Measurements from ENCODE around the gene ANKRD18B.
"Not testable (repeated sequence)": the region's sequence is repeated elsewhere in the genome, so short reads cannot be mapped to it uniquely, and the experiment has no call there.

Gene ANKRD18B

DNA sequence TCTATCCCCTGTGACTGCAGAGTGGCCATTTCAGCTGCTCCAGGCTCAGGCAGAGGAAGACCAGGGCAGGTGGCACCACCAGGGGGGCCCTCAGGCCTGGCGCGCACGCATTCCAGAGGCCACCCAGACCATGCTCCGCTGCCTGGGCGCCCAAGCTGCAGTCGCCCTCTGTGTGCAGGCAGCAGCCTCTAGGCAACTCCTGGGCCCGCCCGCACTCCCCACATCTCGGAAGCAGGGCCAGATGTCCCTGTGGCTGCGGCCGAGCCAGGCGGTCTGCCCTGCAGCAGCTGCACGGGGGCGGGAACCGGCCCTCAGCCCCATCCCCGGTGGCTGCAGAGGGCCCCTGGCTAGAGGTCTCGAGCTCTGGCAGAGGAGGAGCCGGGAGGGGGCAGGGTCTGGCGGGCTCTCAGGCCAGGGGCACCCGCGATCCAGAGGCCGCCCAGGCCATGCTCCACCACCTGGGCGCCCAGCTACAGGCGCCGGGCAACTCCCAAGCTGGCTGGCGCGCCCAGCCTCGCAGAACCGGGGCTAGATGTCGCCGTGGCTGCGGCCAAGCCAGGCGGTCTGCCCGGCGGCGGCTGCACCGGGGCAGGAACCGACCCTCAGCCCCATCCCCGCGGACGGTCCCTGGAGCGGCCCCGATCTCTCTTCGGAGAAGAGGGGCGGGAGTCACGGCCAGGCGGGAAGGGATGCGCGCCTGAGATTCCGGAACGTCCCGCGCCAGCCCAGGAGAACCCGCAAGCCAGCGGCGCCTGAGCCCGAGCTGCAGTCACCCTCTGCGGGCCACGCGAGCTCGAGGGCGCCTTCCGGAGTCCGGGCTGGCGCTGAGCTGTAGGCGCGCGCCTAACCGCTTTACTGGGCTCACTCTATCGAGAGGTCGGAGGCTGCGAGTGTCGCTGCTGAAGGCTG, at the start of gene ANKRD18B:
TSS of gene ANKRD18B (plus strand) at position 855 of the 909 bp plus-strand sequence. CDS start 239 bp downstream, outside the sequence.
- peak; percentile 71 for DNase-seq

DNA sequence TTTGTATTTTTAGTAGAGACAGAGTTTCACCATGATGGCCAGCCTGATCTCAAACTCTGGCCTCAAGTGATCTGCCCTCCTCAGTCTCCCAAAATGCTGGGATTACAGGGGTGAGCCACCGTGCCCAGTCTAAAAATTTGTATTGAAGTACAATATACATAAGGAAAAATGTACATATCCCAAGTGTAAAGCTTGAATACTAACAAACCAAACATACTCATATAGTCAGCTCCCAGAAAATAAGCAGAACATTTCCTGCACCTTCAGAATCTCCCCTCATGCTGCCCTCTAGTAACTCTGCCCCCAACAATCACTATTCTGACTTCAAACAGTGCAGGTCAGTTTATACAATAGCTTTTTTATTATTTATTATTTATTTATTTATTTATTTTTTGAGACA, 48.7 kb upstream of the ANKRD18B start:
- DNase-seq, result no peak

DNA sequence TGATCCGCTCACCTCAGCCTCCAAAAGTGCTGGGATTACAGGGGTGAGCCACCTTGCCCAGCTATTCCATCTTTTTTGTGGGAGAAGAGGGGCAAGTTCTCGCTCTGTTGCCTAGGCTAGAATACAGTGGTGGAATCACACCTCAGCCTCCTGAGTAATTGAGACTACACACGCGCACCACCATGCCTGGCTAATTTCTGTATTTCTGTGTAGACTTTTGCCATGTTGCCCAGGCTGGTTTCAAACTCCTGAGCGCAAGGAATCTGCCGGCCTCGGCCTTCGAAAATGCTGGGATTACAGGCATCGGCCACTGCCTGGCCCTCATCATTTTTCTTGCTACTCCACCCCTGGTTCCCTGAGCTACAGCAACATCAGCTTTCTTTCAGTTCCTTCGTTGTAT, 47.5 kb upstream of the ANKRD18B start:
- DNase-seq, result no peak

DNA sequence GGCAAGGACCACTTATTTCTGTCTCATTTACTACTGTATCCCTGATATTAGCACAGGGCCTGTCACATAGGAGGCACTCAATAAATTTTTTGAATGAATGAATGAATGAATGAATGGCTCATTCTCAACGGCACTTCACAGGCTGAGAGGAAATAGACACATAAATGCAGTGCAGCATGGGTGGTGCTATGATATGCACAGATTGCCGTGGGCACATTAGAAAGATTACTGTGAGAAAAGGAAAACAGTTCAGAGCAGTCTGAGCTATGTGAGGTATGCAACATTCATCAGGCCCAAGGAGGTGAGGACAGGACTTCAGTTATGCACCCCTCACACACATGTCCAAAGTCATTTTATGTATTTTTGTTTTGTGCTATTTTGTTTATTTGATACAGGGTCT, 43.9 kb upstream of the ANKRD18B start:
- no peak for DNase-seq

DNA sequence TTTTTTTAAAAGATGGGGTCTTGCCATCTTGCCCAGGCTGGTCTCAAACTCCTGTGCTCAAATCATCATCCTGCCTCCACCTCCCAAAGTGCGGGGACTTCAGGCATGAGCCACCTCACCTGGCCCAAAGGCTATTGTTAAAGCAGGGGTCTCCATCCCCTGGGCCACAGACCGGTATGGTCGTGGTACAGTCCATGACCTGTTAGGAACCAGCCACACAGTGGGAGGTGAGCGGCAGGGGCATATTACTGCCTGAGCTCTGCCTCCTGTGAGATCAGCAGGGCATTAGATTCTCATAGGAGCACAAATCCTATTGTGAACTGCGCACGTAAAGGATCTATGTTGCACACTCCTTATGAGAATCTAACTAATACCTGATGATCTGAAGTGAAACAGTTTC, 43.1 kb upstream of the ANKRD18B start:
- DNase-seq, result no peak

DNA sequence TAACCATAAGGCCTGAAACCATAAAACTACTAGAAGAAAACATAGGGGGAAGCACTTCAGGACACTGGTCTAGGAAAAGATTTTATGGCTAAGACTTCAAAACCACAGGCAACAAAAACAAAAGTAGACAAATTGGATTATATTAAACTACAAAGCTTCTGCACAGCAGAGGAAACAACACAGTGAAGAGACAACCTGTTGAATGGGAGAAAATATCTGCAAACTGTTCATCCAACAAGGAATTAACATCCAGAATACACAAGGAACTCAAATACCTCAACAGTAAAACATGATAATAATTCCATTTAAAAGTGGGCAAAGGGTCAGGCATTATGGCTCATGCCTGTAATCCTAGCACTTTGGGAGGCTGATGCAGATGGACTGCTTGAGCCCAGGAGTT, 38.7 kb upstream of the ANKRD18B start:
- DNase-seq, result not testable (repeated sequence)

DNA sequence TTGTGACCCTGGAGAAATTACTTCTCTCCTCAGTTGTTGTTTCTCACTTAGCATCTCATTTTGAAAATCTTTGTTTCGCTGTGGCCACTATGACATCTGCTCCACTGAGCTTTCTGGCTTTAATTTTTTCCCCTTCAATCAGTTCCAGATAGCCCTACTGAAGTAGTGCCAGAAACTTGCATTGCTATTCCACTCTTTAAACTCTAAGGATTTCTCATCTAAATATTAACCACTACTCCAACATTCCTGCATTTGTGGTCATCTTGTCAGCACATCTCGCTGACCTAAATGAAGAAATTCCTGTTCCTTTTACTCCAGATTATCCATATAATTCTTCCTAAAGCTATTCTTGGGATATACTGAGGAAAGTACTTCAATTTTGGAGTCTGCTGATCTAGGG, 35.0 kb upstream of the ANKRD18B start:
- DNase-seq, result no peak

DNA sequence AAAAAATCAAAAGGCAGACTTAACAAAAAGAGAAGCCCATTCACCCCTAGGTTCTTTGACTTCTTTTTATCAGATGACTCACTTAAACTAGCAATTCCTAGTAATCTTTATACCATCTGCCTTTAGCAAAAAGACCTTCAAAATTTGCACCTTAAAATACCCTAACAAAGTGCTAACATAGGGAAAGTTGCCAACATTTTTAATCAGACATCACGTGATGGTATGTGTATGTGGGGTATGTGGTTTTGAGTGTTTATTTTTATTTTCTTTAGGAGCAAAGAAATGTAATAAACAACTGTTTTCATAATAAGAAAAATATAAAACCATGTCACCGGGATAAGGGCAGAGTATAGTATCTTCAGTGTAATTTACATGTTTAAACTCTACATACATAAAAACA, 30.2 kb upstream of the ANKRD18B start:
- DNase-seq, result not testable (repeated sequence)

DNA sequence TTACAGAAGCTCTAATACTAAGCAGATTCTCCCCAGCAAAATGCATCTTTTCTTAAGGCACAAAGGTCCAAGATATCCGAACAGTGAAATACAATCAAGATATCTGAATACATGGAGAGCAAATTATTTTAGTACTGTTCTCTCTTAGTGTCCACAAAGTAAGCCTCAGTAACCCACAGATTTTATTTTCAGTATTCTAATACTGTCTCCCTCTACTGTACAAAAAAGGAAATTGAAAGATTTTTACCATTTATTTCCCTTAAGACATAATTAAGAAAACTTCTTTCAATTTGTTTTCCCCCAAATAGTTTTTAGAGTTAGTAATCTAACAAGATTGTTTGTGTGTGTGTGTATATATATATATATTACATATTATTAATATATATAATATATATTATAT, 25.7 kb upstream of the ANKRD18B start:
- DNase-seq, result no peak

DNA sequence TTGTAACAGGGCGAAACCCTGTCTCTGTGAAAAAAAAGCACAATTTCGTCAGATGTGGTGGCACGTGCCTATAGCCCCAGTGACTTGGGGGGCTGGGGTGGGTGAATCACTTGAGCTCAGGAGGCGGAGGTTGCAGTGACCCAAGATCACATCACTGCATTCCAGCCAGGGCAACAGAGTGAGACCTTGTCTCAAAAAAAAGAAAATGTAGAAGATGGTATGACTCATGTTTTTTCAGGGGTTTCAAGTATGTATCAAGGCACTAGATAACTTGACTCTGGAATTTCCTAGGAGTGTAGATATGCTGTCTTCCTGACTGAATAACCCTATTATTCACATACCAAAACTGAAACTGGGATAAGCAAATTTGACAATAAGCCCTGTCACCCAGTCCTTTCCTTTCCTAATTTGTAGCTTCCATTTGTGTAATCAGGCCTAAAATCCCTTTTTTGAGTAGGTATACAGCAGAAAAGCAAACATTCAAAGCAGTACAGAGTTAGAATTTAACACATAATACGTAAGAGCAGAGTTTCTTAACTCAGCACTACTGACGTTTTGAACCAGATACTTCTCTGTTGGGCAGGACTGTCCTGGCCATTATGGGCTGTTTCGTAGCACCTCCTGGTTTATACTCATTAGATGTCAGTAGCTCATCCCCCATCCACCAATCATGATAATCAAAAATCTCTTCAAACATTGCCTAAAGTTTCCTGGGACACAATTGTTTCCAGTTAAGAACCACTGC, 17.3 kb upstream of the ANKRD18B start:
- peak; percentile 41 for DNase-seq

DNA sequence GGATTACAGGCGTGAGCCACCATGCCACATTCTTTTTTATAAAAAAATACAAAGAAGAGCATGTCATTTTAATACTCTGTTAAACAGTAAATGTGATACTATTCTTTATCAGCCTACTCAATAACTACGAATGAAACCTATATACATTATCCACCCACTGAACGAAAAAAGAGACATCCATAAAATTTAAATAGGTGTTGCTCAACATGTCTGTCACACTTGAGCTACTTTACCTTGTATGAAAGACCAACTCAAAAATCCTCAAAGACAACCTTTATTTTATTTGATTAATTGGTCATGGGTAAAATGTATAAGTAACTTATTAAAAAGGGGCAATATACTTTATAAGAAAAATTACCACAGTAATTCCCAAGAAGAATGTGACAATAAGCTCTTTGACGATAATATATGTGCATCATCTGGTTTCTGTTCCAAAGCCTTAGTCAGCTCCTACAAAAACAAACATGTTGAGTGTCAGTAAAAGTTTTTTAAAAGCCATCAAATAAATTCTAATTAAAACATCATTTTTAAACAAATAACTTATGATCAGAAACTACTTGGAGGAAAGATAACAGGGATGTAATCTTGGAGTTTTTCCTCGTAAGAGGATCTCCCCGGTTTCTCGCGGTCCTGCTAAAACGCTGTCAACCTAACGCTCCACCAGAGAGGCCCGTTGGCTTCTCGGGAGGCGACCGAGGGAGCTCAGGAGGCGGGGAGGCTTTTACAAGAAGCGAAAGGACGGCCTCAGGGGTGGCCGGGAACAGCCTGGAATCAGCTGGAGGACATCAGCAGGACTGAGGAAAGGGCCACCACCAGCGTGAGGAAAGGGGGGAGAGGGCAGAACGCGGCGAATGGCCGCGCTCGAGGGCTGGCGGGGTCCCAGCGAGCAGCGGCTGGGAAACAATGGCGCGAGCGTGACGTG, 13.5 kb upstream of the ANKRD18B start:
- DNase-seq, result peak; percentile 59

DNA sequence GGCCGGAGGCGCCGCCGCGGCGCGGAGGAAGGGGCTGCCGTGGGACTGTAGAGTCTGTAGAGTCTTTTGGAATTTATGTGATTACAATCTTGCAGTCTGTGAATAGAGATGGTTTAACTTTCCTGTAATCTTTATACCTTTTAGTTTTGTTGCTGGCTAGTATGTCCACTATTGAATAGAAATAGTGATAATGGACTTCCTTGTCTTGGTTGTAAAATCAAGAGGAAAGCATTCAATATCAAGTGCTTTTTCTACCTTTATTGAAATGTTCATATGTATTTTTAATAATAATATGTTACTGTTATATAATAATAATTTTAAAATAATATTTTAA, 12.9 kb upstream of the ANKRD18B start:
- not testable (repeated sequence) for DNase-seq

DNA sequence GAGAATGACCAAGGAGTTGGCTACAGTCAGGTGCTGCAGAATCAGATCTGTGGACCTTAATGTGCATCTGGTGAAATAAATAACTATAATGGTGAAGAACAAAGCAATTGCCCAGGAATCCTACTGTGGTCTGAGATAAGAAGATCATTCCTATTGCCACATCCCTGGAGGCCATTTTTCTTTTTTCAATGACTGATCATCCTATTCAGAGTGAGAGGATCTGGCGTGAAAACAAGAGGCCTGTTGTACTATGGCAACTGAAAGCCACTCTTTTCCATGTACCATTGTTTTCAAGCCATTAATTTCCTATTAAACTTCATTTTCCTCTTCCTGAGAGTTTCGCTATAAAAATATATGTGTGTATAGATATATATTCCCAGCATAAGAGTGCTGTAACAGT, 11.5 kb upstream of the ANKRD18B start:
- DNase-seq, result not testable (repeated sequence)

DNA sequence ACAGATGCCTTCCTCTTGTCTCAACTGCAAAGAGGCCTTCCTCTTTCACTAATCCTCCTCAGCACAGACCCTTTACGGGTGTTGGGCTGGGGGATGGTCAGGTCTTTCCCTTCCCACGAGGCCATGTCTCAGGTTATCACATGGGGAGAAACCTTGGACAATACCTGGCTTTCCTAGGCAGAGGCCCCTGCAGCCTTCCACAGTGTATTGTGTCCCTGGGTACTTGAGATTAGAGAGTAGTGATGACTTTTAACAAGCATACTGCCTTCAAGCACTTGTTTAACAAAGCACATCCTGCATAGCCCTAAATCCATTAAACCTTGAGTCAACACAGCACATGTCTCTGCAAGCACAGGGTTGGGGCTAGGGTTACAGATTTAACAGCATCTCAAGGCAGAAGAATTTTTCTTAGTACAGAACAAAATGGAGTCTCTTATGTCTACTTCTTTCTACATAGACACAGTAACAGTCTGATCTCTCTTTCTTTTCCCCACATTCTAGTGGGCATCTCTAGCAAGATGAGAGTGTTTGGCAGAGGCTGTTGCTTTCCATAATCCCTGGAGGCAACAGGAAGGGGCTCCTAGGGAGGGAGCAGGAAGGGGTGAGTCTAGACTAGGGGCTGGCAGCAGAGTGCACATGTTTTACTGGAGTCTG, 8.6 kb upstream of the ANKRD18B start:
- not testable (repeated sequence) for DNase-seq

DNA sequence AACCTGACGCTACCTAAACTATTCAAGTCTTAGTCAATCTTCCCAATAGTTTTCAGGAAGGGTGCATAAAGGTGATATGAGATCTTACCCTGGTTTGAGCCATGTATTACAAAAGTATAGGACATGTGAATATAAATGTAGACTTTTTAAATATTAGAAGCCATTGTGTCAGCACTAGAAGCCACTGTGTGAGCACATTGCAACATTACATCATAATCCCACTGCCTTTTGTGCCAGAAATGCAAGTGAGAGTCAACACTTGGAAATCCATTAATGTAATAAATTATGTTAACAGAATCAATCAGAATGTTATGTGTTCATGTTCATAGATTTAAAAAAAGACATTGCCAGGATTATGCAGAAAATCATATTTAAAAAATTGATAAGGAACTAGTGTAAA, 7.7 kb upstream of the ANKRD18B start:
- not testable (repeated sequence) for DNase-seq

DNA sequence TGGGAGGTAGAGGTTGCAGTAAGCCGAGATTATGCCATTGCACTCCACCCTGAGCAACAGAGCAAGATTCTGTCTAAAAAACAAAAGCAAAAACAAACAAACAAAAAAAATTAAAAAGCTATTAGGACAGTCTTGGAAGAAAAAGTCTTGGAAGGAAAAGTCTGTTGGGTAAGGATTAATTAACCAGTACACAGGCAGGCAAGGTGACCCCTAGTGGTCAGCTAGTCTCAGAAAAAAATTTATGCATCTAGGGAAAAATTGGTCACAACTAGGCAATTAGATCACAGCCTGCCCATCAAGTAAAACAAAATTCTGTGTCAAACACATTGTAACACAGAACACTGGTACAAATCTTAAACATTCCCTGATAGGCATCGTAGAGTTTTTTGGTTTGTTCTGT, 6.7 kb upstream of the ANKRD18B start:
- DNase-seq, result no peak

DNA sequence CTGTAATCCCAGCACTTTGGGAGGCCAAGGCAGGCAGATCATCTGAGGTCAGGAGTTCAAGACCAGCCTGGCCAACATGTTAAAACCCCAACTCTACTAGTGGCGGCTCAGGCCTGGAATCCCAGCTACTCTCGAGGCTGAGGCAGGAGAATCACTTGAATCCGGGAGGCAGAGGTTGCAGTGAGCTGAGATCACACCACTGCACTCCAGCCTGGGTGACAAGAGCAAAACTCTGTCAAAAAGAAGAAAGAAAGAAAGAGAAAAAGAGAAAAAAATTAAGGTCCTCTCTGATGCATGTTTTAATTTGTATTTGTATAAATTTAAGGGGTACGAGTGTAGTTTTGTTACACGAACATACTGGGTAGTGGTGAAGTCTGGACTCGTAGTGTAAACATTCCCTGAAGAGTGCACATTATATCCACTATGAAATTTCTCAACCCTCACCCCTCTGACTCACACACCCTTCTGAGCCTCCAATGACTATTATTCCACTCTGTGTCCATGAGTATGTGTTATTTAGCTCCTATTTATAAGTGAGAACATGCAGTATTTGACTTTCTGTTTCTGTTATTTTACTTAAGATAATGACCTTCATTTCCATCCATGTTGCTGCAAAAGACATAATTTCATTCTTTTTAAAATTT, 6.0 kb upstream of the ANKRD18B start:
- DNase-seq, result not testable (repeated sequence)

DNA sequence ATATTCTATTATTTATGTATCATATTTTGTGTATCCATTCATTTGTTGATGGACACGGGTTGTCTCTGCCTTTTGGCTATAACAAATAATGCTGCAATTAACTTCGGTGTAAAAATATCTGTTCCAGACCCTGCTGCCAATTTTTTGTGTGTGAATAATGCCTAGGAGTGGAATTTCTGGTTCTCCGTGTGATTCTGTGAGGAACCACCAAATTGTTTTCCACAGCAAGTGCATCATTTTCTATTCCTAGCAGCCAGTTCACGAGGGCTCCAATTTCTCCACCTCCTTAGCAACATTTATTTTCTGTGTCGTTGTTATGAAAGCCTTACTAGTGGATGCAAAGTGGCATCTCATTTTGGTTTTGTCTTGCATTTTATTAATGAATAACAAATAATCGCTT, 2.2 kb upstream of the ANKRD18B start:
- DNase-seq, result not testable (repeated sequence)

DNA sequence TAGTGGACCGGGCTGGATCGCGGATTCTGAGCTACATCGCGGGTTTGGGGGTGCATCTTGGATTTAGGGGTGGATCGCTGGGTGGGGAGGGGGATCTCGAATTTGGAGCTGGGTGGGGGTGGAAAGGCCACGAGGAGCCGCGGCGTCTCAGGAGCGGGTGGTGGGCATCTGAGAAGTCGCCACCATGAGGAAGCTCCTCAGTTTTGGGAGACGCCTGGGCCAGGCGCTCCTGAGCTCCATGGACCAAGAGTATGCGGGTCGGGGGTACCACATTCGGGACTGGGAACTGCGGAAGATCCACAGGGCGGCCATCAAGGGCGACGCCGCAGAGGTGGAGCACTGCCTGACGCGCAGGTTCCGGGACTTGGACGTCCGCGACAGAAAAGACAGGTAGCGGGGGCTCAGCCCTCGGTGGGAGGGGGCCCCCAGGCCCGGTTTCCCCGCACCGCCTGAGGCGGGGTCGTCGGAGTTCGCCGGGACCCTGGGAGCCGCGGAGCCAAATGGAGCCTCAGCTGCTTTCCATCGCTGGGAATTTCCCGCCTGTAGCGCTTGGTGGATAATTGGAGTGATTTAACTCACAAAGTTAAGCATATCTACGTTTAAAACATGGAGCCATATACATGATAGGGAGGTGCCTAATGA, 376 bp downstream of the ANKRD18B start:
- DNase-seq, result peak; percentile 25

DNA sequence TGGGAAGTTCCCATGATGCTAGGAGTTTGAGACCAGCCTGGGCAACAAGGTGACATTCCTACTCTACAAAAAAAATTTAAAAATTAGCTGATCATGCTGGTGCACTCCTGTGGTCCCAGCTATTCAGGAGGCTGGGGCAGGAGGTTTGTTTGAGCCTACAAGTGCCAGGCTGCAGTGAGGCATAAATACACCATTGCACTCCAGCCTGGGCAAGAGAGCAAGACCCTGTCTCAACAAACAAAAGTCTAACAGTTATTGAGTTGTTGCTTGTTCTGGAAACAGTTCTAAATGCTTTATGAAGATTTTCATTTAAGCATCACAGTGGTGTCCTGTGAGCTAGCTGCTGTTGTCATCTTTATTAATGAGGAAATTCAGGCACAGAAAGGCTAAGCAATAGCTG, 4.0 kb downstream of the ANKRD18B start:
- DNase-seq, result not testable (repeated sequence)

DNA sequence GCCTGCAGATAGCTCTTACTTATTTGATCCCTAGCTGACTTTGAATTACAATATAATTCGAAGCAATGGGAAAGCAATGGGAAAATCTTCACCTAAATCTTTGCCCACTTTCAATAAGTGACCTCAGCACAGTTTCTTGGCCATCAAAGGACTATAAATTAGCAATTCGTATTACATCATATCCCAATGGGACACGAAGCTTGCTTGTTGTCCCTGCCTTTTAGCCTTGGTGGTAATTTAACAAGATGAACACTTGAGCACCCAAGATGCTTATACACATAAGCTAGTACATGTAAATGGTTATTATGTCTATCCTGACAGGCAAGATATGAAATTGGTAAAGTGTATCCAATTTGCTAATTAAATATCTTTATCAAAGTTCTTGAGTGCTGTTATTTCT, 9.9 kb downstream of the ANKRD18B start:
- not testable (repeated sequence) for DNase-seq

Data from stimulated activated CD4-positive, alpha-beta T cell treated with anti-CD3 and anti-CD28 coated beads, Interleukin-15, amount 100 ng/mL, for 24 hours (primary cell).